GM21528 (cell line): Measurements from ENCODE around the gene ZC2HC1C.
"Not testable (repeated sequence)": the region's sequence is repeated elsewhere in the genome, so short reads cannot be mapped to it uniquely, and the experiment has no call there.

Experiments
- ATAC-seq: cut with Tn5 transposase; IDR thresholded peaks from one replicate; pipeline ENCODE4 v1.9.1; 2021; ENCODE audit warnings: mild to moderate bottlenecking, moderate library complexity; ENCODE audit not compliant: unreplicated experiment, low FRiP score

The ZC2HC1C gene

DNA sequence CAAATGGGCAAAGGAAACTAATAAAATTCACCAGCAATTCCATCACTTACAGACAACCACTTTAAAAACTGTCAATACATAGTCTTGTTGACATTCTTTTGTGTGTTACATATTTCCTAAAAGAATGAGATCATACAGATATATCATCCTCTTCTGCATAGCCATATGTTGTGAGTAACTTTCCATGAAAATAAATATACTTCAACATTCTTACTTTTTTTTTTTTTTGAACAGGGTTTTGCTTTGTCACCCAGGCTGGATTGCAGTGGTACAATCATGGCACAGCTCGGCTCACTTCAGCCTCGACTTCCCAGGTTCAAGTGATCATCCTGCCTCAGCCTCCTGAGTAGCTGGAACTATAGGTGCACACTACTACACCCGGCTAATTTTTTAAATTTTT, 20.9 kb downstream of the ZC2HC1C start:
- no peak for ATAC-seq

DNA sequence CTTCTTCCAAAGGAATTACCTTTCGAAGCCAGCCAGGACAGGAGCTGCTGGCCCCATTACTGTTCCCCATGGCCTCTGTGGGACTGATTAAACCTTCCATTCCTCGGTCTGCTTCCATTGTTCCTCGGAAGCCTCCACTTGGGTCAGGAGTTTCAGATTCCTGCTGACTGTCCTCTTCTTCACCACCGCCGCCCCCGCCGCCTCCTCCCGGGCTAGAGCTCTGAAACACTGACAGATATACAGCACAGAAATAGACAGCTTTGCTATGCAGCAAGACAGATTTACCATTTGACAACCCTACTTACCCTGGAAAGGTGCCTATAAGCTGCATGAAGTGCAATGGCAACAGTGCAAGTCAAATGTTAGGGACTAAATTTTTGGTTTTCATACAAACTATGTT, 21.8 kb downstream of the ZC2HC1C start:
- no peak for ATAC-seq

DNA sequence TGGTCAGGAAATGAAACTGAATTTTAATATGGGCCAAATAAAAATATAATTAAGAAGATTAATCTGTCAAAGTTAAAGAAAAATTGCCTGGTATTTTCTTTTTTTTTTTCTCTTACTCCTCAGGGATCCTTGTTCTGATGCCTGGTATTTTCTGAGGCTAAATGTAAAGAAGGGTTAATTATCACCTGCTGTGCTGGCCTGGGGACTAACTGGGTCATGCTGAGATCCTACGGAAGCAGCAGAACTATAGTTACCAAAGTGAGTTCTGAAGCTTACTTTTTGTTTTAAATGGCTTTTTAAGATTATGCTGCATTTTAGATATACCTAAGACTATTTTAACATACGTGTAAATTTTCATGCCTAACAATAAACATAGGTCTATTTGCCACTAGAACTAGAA, 23.3 kb downstream of the ZC2HC1C start:
- no peak for ATAC-seq

DNA sequence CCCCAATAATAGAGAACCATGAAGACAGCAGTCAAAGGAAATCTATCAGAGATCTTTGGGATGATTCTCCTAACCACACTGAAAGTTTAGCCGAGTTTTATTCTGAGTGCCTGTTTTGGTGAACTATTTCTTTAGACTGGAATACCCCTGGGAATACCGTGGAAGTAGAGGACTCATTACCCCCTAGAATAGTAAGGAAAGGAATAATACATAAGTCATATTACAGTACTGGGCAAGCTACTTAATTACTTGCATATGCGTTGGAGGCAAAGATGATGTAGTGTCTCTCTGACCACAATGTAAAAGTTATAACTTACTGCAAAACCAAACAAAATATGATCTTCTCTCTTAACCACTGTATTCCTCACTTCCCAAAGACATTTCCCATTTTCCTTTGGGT, 25.5 kb downstream of the ZC2HC1C start:
- no peak for ATAC-seq

DNA sequence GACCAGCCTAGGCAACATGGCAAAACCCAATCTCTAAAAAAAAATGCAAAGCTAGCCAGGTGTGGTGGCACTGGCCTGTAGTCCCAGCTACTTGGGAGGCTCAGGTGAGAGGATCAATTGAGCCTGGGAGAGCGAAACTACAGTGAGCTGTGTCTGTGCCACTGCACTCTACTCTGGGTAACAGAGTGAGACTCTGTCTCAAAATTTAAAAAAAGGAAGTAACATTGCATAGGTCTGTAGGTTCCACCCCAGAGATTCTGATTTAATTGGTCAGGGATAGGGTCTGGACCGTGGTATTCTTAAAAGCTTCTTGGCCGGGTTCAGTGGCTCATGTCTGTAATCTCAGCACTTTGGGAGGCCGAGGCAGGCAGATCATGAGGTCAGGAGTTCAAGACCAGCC, 26.2 kb downstream of the ZC2HC1C start:
- ATAC-seq, result no peak

DNA sequence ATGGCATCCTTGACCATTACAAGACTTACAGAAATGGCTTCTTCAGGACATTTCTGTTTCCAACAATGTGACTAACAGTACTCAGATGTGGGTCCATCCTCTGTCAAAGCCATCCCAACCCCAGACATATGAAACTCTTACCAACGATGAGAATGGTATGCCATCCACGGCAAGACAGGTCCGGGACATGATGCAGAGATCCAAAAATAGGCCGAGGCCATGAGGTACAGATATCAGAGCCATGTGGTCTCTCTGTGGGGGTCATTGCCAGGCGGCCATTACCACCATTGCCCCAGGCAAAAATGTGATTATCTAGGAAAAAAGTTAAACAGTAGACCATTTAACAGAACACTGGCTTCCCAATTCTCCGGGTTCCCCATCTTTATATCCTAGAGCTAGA, 27.5 kb downstream of the ZC2HC1C start:
- no peak for ATAC-seq

DNA sequence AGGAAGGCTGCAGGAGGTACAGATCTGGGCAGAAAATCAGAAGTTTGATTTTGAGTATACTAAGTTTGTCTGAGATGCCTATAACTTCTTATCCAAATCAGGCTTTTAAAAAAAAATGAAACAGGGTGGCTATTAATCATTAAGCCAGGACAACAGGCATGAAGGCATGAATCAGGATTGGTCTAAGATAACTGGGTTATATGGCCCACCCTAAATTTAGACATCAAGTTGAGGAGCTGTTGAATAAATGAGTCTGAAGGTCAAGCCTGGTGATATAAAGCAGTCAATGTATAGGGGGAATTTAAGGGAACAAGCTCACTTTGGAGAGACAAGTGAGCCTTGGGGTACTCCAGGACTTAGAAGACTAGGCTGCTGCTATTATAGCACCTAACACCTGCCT, 28.8 kb downstream of the ZC2HC1C start:
- ATAC-seq, result no peak

DNA sequence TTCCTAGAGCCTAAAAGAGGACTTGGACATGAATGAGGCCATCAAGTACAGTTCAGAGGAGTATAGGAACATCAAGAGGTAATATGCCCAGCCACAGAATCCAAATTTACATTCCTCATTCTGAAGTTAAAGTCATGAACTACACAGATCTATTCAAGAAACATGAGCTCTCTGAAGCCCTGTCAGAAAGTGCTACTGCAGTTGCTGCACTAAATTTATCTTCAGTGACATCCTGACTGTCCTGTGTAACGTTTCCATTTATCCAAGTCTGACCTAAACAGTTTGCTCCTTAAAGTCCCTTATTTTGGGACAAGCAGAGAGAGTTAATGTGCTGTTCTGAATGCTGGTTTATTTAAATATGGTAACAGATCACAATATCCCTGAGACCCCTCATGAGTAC, 29.2 kb downstream of the ZC2HC1C start:
- ATAC-seq, result no peak

DNA sequence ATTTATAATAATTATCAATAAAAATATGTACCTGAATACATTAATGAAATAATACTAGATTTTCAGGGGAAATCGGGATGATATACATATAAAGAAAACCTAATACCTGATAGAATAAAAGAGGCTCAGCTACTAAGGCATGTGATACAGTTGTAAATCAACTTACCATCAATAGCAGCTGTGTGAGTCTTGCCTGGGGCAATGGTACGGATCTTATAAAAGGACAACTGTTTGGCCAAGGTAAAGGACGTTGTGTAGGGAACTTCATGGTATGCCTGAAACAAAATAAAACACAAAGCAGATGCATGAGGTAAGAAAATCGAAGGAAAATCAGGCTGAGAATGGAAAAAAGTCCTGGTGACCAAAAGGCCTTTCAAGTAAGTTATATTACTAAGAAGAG, 32.0 kb downstream of the ZC2HC1C start:
- ATAC-seq, result no peak

DNA sequence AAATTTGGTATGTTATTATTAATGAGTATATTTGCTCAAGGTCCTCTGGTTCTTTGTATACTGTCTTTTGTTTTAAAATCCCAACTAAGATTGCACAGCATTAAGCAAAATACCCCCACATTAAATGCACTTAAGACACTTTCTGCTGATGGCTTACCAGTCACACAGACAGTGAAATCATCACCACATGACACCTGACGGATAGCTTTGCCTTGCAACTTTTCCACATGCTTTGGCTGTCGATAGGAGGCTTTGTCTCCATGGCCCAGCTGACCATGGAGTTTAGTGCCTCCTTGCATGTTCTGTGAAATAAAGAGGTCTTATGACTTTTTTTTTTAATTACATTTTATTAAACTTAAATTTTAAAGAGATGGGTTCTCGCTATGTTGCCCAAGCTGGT, 37.7 kb downstream of the ZC2HC1C start:
- ATAC-seq, result no peak

DNA sequence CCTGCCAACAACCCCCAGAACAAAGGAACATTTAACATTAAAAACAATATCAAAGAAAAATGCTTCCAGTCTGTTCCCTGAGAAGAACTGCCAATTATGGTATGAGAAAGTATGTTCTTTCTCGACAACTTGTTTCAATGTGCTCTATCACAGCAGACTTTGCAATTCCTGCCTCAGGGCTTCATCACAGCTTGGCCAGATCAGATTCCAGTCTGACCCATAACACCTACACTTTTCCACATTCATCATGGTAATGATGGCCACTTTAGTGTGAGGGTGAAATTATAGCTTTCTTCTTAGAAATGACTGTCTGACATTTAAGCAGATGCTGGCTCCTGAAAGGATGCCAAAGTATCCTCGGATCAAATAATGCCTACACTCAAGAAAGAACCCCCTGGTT, 40.4 kb downstream of the ZC2HC1C start:
- ATAC-seq, result no peak

DNA sequence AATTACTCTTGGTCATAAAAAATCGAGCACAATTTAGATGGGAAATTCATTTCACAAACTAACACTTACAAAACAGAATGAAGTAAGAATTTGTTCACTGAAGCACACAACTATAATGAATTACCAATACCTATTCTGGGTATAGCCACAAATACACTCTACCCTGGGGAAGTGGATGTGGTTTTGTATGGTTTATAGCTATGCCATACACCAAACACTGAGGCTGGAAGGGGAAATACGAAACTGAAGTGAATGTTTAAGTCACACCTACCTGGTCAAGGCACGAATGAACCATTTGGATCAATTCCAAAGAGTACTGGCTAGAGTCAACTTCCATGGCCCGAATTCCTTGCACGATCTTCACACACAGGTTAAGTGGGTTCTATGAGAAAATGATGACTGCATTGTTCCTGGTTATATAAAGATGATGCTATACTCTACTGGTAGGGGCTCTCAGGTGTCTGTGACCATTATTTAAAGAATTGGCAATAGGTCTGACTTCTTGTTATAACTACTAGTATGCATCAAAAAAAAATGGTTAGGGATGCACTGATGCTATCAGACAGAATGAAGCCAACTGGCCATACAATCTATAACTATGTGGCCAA, 44.6 kb downstream of the ZC2HC1C start:
- ATAC-seq, result no peak

DNA sequence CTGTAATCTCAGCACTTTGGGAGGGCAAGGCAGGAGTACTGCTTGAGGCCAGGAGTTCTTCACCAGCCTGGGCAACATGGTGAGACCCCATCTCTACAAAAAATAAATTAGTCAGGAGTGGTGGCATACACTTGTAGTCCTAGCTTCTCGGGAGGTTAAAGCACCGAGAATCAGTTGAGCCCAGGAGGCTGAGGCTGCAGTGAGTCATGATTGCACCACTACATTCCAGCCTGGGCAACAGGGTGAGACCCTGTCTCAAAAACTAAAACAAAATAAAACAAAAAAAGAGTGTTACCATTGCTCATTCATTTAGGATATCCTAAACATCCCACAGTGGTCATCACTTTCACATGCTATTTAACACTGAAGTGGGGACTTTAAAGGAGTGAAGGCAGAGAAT, 49.6 kb downstream of the ZC2HC1C start:
- ATAC-seq, result no peak

DNA sequence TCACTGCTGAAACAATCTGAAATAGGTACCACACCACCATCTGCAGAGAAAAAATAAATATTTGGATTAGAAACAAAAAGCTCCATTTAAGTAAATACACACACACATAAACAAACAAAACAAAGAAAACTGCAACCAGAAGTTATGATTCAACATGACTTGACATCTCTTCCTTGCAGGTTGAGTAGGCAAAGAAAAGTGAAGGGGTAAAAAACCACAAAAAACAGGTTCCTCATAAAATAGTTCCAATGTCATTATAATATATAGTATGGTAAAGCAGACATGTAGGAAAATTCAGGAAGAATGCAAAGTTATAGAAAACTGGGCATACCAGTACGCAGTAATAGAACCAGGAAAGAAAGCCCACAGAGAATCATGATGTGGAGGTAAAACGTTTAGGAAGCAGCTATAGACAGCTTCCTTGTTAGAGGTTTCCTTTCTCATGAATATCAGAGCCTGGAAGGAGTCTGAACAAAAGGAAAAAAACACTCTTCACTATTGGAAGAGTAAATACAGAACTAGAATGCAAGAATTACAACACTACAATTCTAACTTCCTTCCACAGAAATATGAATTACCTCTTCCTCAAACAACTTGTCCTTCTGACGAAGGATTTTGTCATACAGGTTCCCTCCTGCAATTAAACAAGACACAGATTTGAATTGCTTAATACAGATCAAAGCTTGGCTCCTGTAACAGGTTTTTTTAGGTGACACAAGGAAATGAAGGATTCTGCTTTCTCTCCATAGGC, 51.3 kb downstream of the ZC2HC1C start:
- no peak for ATAC-seq

DNA sequence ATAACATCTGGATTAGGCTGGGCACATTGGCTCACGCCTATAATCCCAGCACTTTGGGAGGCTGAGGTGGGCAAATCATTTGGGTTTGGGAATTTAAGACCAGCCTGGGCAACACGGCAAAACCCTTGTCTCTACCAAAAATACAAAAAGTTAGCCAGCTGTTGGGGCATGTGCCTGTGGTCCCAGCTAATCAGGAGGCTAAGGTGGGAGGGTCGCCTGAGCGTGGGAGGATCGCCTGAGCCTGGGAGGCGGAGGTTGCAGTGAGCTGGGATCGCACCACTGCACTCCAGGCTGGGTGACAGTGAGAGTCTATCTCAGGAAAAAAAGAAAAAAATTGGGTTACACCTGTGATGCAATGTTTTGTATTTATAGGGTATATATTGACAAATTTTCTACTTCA, 52.1 kb downstream of the ZC2HC1C start:
- no peak for ATAC-seq

DNA sequence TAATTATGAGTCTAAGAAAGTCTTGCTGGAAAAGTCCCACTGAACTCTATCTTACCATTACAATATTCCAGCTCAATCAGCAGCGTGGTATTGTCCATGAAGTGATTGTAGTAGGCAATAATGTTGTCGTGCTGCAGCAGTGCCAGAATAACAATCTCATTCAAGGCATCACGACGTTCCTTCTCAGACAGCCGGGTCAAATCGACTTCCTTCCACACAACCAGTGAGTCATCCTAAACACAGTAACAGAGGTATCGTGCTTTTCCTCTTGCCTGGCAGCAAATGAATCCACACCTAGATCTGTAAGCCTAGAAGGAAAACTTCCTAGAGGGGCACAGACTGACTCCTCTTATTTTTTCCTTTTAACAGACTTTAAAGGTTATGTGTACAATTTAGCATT, 54.5 kb downstream of the ZC2HC1C start:
- no peak for ATAC-seq

DNA sequence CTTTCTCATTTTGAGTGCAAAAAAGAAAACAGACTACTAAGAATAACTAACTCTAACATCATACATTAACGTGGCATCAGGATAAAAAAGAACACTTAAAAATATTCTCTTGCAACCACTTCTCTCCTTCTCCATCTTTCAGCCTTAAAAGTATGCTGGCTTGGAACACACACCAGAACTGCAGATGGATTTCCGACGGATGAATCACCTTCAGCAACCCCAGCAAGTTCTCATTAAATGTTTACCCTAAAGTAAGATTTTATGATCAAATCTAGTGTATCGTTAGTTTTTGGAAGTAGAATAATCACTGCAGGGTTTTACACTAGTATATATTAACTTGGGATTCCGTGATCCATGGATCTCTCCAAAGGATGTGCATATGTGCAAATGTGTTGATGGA, 56.2 kb downstream of the ZC2HC1C start:
- no peak for ATAC-seq

DNA sequence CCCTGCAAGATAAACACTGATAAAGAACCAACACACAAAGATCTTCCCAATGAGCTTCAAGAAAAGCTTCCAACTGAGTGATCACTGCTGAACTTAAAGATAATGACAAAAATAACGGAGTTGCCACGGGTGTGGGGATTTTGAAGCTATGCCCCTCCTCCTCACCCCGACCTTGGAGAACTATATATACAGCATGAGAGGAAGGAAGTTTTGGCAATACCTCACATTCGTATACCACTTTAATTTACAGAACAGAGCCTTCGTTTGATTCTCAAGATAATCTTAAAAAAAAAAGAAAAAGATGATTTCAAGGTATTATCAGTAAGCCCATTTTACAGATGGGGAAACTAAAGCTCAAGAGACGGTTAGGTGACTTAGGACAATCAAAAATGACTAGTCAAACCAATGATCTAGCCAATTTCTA, 56.7 kb downstream of the ZC2HC1C start:
- no peak for ATAC-seq

DNA sequence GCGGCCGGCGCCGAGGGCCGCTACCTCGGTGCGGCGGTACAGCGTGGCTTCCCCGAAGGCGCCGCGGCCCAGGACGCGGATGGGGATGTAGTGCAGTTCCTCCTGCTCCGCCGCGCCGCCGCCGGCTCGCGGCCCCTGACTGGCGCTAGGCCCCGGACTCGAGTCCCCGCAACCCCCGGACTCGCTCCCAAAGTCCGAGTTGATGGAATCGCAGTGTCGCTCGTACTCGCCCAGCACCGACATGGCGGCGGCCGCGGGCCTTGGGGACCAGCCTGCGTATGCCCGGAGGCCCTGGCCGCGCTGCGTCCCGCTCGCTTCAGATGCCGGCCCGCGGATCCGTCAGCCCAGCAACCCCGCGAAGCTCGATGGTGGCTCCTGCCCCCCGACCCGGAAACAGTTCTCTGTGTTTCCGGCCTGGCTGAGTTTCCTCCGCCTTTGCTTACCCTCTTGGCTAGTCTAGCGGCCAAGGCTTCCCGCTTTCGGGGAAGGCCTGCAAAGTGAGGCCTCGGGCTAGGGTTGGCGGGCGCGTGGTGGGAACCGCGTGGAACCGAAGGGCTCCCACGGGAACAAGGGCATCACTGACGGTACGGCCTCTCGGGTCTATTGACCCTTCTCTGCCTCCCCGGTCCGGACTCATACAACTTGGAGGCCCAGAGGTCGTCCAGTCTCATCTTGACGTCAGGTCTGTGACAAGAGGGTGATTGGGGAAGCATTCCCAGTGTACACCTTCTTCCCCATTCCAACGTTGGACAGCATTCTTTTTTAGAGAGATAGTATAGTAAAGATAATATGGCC, 57.4 kb downstream of the ZC2HC1C start, which contains the start of gene NEK9:
TSS of gene NEK9 (minus strand) at position 370 of the 795 bp plus-strand sequence. CDS start at position 243, 127 bp downstream.
- peak; percentile 77 for ATAC-seq

DNA sequence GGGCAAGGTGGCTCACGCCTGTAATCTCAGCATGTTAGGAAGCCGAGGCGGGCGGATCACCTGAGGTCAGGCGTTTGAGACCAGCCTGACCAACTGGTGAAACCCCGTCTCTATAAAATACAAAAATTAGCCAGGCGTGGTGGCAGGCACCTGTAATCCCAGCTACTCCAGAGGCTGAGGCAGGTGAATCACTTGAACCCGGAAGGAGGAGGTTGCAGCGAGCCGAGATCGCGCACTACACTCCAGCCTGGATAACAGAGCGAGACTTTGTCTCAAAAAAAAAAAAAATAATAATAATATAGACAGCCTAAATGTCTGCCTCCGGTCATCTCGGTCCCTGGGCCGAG, 58.0 kb downstream of the ZC2HC1C start:
- ATAC-seq, result not testable (repeated sequence)

DNA sequence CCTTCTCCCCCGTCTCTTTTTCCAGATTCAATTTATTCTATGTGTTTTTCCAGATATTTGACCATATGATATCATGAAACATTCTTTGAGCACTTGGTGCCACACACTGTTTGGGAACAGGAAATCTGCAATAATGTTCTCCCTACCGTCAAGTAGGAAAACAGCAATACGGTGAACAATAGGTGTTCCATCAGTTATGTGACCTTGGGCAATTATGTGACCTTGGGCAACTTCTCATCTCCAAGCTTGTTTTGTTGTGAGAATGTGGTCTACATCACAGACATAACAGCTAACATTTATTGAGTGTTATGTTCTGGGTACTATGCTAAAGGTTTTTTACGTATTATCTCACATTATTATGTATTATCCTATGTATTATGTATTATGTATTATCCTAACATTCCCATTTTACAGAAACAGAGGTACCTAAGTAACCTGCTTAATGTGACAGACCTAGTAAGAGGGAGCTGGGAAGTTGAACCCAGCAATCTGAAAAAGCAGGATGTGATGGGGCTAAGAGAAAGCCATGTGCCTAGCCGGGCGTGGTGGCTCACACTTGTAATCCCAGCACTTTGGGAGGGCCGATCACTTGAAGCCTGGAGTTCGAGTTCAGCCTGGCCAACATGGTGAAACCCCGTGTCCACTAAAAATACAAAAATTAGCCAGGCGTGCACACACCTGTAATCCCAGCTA, 58.6 kb downstream of the ZC2HC1C start:
- no peak for ATAC-seq
